HG02885 (cell line): ENCODE measurements around the gene GRIK4.
A peak's percentile ranks its signal among the peaks of the same experiment; 100 is the strongest.

ENCODE experiments used
- ATAC-seq: cut with Tn5 transposase; IDR thresholded peaks from one replicate; pipeline ENCODE4 v1.9.1; 2021; ENCODE audit warnings: mild to moderate bottlenecking; ENCODE audit not compliant: unreplicated experiment, poor library complexity

The GRIK4 gene

GRCh38 chr11:120917559-120918239 lies 406.2 kb downstream of the GRIK4 start:
- no peak for ATAC-seq

DNA sequence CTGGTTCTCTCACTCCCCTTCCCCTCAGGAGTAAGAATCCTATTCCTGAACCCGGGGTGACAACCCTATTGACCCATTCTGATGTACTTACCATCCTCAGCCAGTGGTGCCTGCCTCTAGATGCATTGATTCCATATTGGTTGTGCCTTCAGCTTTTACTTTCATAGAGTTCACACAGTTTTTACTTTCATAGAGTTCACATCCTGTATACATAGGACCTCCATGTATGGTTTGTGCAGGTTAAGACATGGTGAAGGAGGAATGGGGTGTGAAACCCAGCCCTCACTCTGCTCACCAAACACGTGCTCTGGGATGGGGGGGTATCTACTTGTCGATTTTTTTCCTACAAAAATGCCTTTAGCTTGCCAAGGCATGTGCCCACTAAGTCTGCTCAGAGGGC lies 406.7 kb downstream of the GRIK4 start:
- ATAC-seq = no peak

- ATAC-seq = no peak
Measured at GRCh38 chr11:120919045-120919444, 407.5 kb downstream of the GRIK4 start.

GRCh38 chr11:120919566-120919965 lies 408.0 kb downstream of the GRIK4 start:
- ATAC-seq = no peak

DNA sequence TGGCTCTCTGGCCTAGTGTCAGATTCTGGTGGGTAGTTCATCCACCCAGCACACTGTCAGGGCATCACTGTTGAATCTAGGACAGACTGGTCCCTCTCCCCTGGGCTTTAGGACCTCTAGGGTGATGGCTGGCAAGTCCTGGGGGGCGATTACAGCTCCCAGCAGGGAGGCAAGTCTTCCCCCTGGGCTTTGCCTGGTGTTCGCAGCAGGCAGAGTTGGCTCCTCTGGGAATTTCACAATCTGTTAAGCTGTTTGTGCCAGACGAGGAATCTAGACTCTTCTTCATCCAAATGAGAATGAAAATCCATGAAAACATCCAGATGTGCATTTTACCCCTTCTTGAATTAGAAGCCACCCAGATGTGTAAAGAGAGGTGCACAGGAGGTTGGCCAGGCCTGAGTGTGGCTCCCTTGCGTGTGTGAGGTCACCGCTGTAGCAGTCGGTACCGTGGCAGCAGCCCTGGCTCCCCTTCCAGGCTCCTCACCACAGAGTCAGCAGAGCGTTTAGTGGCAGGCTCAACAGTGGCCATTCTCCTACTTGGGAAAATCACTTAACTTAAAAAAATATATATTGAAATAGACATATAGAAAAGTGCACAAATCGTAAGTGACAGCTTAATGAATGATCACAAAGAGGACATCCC lies 412.4 kb downstream of the GRIK4 start:
- no peak for ATAC-seq

DNA sequence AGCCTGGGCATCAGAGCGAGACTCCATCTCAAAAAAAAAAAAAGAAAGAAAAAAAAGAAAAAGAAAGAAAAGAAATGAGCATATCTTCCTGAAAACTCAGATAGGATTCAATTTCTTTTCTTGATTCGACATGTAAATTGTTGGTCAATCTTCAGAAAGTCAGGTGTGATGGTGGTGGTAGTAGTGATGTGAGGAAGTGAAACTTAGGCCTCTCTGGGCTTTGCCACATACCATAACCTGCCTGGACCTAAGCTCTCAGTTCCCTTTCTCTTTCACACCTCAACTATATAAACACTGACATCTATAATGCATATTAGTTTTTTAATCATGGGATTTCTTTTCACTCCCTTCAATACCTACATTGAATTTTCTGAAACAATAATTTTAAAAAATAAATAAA lies 414.4 kb downstream of the GRIK4 start:
- ATAC-seq = peak; percentile 99

DNA sequence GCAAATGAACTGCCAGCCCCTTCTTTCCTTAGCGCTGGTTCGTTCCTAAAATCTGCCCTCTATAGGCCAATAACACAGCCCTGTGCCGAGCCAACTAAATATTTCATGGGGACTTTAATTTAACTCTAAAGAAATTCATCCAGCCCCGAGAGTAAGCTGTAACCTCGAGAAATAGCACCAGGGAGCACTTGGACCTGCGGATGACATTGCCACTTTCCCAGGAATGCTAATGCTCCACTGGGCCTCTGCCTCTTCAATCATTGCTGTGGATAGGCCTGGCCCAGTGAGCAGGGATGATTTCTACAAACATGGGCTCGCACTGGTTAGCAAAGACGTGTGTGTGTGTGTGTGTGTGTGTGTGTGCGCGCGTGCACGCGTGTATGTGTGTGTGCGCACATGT lies 417.1 kb downstream of the GRIK4 start:
- no peak for ATAC-seq

- ATAC-seq = no peak
Measured at GRCh38 chr11:120929090-120929489, 417.5 kb downstream of the GRIK4 start.

GRCh38 chr11:120929664-120930154 lies 418.2 kb downstream of the GRIK4 start:
- ATAC-seq = peak; percentile 40

- no peak for ATAC-seq
Measured at GRCh38 chr11:120931057-120931779, 419.7 kb downstream of the GRIK4 start.

- no peak for ATAC-seq
Measured at GRCh38 chr11:120932305-120932915, 420.9 kb downstream of the GRIK4 start.

DNA sequence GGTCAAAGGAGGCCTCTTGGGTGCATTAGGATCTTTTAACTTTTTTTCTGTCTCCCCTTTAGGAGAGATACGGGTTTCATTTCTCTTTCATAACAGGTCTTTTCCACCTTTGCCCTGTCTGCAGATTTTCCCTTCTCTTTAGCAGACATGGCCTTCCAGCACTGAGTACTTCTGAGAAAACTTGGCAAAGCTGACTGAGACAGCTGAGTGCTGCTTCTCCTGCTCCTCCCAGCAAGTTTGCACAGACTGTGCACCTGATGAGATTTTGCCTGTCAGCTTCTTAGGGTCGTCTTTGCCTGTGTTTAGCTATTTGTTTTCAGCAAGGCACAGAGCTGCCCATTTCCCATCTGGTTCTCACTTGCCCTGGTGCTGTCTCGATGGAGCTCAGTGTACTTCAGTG lies 424.8 kb downstream of the GRIK4 start:
- ATAC-seq = no peak

DNA sequence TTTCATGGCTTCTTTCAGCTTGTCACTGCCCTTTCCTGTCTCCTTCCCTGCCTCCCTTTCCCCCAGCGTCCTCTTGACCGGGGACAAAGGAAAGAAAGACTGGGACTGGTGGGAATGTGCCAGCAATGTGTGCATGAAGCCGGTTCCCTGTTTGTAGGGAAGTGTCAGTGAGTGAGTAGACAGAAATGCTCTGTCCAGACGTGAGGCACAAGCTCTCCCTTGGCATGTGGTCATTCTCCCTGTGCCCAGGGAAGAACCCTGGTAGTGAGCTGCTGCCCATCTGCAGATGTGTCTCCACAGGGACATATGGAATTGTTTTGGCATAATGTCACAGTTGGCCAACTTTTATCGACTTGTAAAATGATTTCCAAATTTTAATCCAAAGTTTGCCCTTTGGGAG lies 426.0 kb downstream of the GRIK4 start:
- ATAC-seq = no peak

DNA sequence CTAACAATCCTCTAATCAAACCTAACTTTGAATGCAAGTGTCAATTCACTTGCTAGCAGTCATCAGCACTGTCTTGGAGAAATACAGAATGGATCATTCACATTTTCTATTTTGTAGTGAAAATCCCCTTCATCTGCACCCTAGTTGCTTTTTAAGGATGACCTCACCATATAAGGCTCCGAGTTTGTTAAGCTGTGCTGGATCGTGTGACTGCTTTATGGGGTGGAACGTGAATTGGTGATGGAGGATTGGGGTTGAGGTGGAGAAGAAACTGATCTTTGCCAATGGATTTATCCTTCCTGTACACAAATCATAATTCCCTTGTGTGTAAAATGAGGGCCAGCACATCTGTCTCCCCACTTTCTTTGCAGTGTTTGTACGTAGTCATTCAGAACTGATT lies 426.7 kb downstream of the GRIK4 start:
- no peak for ATAC-seq

GRCh38 chr11:120940160-120940848 lies 428.8 kb downstream of the GRIK4 start:
- ATAC-seq = no peak

GRCh38 chr11:120941000-120941399 lies 429.5 kb downstream of the GRIK4 start:
- no peak for ATAC-seq

DNA sequence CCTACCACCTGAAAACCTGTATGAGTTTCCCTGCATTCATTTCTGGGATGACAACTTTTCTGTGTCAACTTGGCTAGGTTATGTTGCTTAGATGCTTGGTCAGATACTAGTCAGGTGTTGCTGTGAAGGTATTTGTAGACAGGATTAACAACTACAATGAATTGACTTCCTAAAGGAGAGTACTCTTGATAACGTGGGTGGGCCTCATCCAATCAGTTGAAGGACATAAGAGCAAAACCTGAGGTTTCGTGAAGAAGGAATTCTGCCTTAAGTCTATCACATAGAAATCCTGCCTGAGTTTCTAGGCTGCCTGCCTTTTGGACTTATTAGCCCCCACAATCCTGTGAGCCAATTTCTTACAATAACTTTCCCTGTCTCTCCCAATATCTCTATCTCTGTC lies 431.2 kb downstream of the GRIK4 start:
- no peak for ATAC-seq

DNA sequence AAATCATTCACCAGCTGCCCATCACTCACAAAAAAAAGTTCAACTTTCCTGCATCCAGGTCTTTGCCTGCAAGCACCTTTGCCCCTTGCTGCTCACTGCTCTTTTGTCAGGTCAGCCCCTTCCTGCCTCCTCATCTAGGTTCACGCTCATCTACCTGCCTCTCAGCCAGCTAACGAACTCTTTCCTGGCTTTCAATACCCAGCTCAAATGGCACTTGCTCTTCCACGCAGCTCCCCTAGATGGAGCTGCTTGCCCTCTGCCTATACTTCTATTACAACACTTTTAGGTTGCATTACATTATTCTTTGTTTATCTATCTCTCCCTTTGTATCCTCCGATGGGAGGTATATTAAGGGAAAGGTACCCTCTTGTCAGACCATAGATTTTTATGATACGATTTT lies 433.5 kb downstream of the GRIK4 start:
- no peak for ATAC-seq

GRCh38 chr11:120950880-120951279 lies 439.3 kb downstream of the GRIK4 start:
- ATAC-seq = no peak
